Lower leg skin (tissue), 4 donors: ENCODE data around the gene RSBN1L. TPM values are rescaled to one million over a fixed set of nuclear protein-coding genes. Genes with fewer than 3 reads are reported as not detected.

Source experiments
- DNase-seq, 2 donors: peaks; one replicate each; pipeline ENCODE4 v3.0.0-alpha.2; 2019; ENCODE audit warnings: low spot score in 2 of 2
- H3K4me3 ChIP-seq: fragments of 200-600 bp; sonication (generic); 2 replicates; pipeline ENCODE4 v1.5.1; 2017; ENCODE audit warnings: mild to moderate bottlenecking, low read depth; ENCODE audit not compliant: poor library complexity, severe bottlenecking
- POLR2A ChIP-seq, 2 donors: fragments of 450-650 bp; IDR thresholded peaks; one replicate each; pipeline ENCODE4 v1.6.1; 2016 to 2017; ENCODE audit warnings: antibody characterized with exemption in 2 of 2, mild to moderate bottlenecking in 1 of 2, moderate library complexity in 1 of 2
- WGBS, 2 donors: methylation state at CpG; one replicate each; pipeline ENCODE4 v1.1.5; 2018; 5-methylcytosine and 5-hydroxymethylcytosine counted together
- intact Hi-C: fragments of 100-400 bp; cut with DNase I; formaldehyde crosslinking; loops from one replicate; pipeline ENCODE4 v1.15.0; 2023; ENCODE audit warnings: low total_unique reads
- total RNA-seq, 4 donors: library from RNA; depleted of rRNA; stranded (reverse); fragments of >200 nt; gene quantifications; one replicate each; pipeline ENCODE4 v1.1.0, GENCODE V29; 2016
- TF ChIP-seq, protein P1 (sequence below), 3 donors: fragments of 450-650 bp; IDR thresholded peaks; one replicate each; pipeline ENCODE4 v1.5.1; 2016; ENCODE audit warnings: antibody characterized with exemption in 3 of 3, mild to moderate bottlenecking in 3 of 3, moderate library complexity in 2 of 3

The RSBN1L gene
- total RNA-seq, 4 donors from 2014 or later, result 17.3 to 34.8 (median 25.7) TPM

DNA sequence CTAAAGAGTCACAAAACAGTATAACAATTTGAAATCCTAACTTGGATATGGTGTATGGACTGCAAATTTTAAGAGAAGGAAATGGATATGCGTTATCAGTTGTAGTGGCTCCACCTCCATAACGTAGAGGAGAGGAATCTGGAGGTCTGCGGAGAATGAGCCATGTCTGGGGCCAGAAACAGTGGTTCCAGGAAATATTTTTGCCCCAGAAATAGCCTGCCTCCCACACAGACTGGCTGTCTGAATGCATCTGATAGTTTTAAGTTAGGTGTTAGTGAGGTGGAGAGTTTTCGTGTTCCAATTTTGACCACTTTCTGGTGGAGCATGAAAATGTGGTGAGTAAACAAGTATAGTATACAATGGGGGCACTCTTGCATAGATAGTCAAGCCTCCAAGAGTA, 103.9 kb downstream of the RSBN1L start:
- DNase-seq, result no peak
- no peak overlapping the region for H3K4me3 ChIP-seq
- intact Hi-C loops, result no loop called here
- WGBS, 2 donors, result 60 to 67% methylated on average over 4 of the region's 4 CpGs
- TF ChIP-seq, protein P1, sequence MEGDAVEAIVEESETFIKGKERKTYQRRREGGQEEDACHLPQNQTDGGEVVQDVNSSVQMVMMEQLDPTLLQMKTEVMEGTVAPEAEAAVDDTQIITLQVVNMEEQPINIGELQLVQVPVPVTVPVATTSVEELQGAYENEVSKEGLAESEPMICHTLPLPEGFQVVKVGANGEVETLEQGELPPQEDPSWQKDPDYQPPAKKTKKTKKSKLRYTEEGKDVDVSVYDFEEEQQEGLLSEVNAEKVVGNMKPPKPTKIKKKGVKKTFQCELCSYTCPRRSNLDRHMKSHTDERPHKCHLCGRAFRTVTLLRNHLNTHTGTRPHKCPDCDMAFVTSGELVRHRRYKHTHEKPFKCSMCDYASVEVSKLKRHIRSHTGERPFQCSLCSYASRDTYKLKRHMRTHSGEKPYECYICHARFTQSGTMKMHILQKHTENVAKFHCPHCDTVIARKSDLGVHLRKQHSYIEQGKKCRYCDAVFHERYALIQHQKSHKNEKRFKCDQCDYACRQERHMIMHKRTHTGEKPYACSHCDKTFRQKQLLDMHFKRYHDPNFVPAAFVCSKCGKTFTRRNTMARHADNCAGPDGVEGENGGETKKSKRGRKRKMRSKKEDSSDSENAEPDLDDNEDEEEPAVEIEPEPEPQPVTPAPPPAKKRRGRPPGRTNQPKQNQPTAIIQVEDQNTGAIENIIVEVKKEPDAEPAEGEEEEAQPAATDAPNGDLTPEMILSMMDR (IDR thresholded peaks at IDR 0.05), result no peak
- no peak for TF ChIP-seq POLR2A (IDR thresholded peaks at IDR 0.05)

DNA sequence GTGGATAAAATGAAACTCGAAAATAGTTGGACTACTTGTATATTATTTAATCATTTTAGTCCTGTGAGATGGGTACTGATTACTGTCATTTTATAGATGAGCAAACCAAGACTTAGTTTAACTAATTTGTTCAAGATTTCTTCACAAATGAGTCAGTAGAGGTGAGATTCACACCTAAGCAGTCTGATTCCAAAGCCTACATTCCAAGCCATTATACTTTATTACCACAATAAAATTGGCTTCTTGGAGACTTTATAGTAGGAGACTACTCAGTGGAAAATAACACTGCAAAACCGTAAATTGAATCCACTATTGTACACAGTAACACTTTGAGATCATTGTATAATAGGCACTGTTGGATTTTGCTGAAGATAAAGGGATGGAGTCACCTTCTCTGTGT, 104.5 kb downstream of the RSBN1L start:
- no peak for TF ChIP-seq POLR2A (IDR thresholded peaks at IDR 0.05)
- TF ChIP-seq, protein P1 (IDR thresholded peaks at IDR 0.05), result no peak
- 79 to 84% methylated on average over 2 of the region's 2 CpGs for WGBS, 2 donors
- no peak overlapping the region for H3K4me3 ChIP-seq
- intact Hi-C loops, result no loop called here
- no peak for DNase-seq

DNA sequence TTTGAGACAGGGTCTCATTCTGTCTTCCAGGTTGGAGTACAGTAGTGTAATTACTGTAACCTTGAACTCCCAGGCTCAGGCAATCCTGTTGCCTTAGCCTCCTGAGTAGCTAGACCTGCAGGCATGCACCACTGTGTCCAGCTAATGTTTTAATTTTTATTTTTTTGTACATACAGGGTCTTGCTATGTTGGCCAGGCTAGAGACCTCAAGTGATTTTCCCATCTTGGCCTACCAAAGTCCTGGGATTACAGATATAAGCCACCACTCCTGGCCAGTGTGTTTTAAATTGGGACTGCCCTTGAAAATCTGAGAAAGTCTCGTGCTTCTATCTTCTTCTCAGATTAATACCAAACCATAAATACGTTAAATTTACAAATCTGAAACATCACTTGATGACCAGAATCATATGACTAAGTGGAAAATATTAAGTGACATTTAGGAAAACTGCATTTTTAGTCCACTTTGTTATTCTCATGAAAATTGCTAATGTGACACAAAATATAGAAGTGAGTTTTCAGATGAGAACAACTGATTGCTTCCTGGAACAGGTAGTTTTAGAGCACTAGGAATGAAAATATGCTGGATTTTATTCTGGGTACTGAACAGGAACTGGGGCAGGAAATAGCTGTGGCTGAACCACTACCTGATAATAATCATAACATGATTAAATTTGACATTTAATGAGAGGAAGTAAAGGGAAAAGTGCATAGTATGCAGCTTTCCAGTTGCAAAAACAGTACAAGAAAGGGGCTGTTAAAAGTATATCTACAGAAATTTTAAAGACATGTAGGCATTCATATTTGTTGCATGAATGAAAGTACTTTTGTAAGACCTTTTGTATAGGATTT, 106.5 kb downstream of the RSBN1L start:
- no peak overlapping the region for H3K4me3 ChIP-seq
- 83 to 90% methylated on average over 2 of the region's 2 CpGs for WGBS, 2 donors

DNA sequence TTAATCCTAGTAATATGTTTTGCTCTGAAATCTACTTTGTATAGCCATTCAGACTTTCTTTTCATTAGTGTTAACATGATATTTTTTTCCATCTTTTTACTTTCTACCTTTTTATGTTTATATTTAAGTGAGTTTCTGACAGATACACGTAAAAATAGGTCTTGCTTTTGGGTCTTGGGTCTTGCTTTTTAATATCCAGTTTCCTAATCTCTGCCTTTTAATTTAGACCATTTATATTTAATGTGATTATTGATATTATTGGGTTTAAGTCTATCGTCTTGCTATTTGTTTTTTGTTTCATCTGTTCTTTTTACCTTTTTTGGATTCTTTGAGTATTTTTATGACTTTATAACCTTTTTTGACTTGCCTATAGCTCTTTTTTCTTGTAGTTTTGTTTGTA, 110.2 kb downstream of the RSBN1L start:
- WGBS, 2 donors, result 97 to 98% methylated on average over 2 of the region's 2 CpGs
- DNase-seq, result no peak
- intact Hi-C loops, result no loop called here
- no peak overlapping the region for H3K4me3 ChIP-seq
- no peak for TF ChIP-seq POLR2A (IDR thresholded peaks at IDR 0.05)
- TF ChIP-seq, protein P1 (IDR thresholded peaks at IDR 0.05), result no peak

More for the DNA sequence above, 106.5 kb downstream of the RSBN1L start:
- no peak for TF ChIP-seq POLR2A (IDR thresholded peaks at IDR 0.05)
- TF ChIP-seq, protein P1 (IDR thresholded peaks at IDR 0.05), result no peak
- intact Hi-C loops, result no loop called here
- DNase-seq, result no peak

DNA sequence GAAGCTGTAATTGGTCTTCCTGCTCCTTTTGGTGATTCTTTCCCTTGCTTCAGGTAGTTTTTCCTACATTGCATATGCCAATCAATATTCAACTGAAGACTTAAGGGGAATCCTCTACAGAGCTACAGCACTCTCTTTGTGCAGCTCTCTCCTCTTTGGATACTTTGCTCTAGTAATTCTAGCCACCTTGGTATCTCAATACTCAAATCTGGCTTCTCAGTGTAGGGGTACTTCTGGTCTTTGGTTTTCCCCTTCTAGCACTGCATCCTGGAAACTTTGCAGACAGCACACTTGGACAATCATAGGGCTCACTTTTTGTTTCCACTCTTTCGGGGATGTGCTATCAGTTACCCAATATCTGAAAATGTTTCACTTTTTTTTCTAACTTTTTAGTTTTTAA, 112.3 kb downstream of the RSBN1L start:
- H3K4me3 ChIP-seq, result no peak overlapping the region
- TF ChIP-seq POLR2A (IDR thresholded peaks at IDR 0.05), result no peak
- TF ChIP-seq, protein P1 (IDR thresholded peaks at IDR 0.05), result no peak
- intact Hi-C loops, result no loop called here
- no peak for DNase-seq
- 95 to 100% methylated on average over 1 of the region's 1 CpG for WGBS, 2 donors
